GM12865 (cell line): ENCODE data around the gene DLG5.

Experiments used
- DNase-seq: peaks from one replicate; pipeline ENCODE4 v3.0.0; 2010; ENCODE audit warnings: low read depth
- H3K4me3 ChIP-seq: 2 replicates; pipeline ENCODE4 v1.5.1; 2011; ENCODE audit warnings: mild to moderate bottlenecking, low read depth, low read length, control low read depth
- TF ChIP-seq, protein P1 (sequence below): IDR thresholded peaks from 2 replicates; pipeline ENCODE4 v1.5.1; 2011; ENCODE audit warnings: low read length, control low read depth, low read depth, inconsistent platforms; ENCODE audit not compliant: insufficient read depth; ENCODE audit errors: missing control alignments

Gene DLG5, protein sequence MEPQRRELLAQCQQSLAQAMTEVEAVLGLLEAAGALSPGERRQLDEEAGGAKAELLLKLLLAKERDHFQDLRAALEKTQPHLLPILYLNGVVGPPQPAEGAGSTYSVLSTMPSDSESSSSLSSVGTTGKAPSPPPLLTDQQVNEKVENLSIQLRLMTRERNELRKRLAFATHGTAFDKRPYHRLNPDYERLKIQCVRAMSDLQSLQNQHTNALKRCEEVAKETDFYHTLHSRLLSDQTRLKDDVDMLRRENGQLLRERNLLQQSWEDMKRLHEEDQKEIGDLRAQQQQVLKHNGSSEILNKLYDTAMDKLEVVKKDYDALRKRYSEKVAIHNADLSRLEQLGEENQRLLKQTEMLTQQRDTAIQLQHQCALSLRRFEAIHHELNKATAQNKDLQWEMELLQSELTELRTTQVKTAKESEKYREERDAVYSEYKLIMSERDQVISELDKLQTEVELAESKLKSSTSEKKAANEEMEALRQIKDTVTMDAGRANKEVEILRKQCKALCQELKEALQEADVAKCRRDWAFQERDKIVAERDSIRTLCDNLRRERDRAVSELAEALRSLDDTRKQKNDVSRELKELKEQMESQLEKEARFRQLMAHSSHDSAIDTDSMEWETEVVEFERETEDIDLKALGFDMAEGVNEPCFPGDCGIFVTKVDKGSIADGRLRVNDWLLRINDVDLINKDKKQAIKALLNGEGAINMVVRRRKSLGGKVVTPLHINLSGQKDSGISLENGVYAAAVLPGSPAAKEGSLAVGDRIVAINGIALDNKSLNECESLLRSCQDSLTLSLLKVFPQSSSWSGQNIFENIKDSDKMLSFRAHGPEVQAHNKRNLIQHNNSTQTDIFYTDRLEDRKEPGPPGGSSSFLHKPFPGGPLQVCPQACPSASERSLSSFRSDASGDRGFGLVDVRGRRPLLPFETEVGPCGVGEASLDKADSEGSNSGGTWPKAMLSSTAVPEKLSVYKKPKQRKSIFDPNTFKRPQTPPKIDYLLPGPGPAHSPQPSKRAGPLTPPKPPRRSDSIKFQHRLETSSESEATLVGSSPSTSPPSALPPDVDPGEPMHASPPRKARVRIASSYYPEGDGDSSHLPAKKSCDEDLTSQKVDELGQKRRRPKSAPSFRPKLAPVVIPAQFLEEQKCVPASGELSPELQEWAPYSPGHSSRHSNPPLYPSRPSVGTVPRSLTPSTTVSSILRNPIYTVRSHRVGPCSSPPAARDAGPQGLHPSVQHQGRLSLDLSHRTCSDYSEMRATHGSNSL (N-terminal part only)

DNA sequence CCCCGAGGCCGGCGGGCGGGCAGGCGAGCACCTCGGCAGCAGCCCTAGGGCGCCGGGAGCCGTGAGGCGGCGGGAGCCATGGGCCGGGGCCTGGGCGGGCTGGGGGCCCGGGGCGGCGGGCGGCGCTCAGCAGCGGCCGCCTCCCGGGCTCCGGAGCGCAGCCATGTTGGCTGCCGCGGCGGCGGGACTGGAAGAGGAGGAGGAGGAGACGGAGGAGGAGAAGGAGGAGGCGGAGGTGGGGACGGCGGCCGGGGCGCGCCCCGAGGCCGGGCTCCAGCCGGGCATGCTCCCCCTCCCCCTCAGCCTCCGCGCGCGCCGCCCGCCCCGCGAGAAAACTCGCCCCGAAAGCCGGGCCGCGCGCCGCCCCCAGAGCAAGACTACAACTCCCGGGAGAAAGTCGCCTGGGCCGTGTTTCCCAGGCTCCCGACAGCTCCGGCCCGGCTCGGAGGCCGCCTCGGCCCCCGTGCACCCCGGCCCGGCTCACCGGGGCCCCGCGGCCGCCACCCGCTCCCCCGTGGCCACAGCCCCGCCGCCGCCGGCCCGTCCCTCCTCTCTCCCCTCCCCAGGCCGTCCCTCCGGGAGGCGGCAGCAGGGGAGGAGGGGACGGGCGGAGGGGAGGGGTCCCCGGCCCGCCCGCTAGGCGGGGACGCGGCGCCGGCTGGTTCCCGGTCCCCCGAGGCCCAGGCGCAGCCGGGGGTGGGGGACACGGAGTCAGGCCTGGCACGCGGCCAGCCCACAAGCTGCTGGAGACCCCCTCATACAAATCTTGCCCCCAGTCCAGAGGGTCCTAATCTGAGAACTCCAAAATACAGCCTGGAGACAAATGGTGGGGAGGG lies at the start of gene DLG5:
TSS of gene DLG5 (minus strand) at position 190 of the 836 bp plus-strand sequence. CDS start 235 bp downstream, outside the sequence.
- TF ChIP-seq, protein P1, sequence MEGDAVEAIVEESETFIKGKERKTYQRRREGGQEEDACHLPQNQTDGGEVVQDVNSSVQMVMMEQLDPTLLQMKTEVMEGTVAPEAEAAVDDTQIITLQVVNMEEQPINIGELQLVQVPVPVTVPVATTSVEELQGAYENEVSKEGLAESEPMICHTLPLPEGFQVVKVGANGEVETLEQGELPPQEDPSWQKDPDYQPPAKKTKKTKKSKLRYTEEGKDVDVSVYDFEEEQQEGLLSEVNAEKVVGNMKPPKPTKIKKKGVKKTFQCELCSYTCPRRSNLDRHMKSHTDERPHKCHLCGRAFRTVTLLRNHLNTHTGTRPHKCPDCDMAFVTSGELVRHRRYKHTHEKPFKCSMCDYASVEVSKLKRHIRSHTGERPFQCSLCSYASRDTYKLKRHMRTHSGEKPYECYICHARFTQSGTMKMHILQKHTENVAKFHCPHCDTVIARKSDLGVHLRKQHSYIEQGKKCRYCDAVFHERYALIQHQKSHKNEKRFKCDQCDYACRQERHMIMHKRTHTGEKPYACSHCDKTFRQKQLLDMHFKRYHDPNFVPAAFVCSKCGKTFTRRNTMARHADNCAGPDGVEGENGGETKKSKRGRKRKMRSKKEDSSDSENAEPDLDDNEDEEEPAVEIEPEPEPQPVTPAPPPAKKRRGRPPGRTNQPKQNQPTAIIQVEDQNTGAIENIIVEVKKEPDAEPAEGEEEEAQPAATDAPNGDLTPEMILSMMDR: no peak
- peak within 1 kb of the TSS; percentile 73 for H3K4me3 ChIP-seq
- peak; percentile 61 for DNase-seq

GRCh38 chr10:77975086-77975666 lies 48.6 kb upstream of the DLG5 start:
- TF ChIP-seq, protein P1: no peak
- no peak for DNase-seq
- no peak overlapping the region for H3K4me3 ChIP-seq

DNA sequence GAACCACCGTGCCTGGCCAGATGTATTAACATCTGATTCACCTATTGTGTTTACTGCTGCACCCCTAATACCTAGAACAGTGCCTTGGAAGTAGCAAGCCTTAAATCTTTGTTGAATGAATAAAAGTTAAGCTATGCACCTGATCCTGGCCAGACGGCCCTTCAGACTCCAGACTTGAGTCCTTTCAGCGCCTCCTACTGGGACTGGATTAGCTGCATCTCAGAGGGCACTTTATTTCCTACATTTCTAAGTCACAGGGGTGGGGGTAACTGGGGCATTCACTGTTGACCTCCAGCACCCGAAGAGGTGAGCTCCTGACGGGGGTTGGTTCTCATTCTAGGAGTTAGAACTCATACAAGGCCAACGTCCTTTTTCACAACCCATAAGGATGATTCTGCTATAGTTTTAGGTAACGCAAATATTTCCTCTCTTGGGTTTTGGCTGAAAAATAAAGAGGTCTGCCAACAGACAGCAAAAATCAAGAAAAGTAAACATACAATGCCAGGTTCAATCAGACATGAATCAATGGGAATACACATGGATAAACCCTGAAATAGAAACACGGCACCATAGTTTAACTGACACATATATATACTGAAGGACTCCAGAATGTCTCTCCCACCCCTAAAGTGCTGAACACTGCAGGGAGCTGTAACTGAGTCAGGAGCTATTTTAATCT lies 48.0 kb upstream of the DLG5 start:
- no peak overlapping the region for H3K4me3 ChIP-seq
- peak; percentile 44 for DNase-seq
- TF ChIP-seq, protein P1: peak; percentile 19

DNA sequence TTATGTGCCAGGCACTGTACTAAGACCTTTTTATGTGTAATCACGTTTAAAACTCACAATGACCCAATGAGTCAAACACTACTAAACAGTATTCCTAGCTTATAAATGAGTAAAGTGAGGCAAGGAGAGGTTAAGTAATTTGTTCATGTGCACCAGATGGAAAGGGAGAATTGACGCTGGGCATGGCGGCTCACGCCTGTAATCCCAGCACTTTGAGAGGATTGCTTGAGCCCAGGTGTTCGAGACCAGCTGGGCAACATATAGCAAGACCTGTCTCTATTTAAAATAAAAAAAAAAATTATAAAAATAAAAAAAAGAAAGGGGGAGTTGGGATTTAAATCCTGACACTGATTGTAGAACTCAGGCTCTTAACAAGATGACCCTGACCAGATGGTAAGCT lies 46.7 kb upstream of the DLG5 start:
- no peak for DNase-seq
- TF ChIP-seq, protein P1: no peak
- no peak overlapping the region for H3K4me3 ChIP-seq

- TF ChIP-seq, protein P1: no peak
- no peak overlapping the region for H3K4me3 ChIP-seq
- no peak for DNase-seq
These were observed 45.6 kb upstream of the DLG5 start for GRCh38 chr10:77972148-77972547.
